Measurements from ENCODE around the gene GOLPH3L.
A peak's percentile ranks its signal among the peaks of the same experiment; 100 is the strongest.
"Not testable (repeated sequence)": the region's sequence is repeated elsewhere in the genome, so short reads cannot be mapped to it uniquely, and the experiment has no call there.

Gene GOLPH3L

DNA sequence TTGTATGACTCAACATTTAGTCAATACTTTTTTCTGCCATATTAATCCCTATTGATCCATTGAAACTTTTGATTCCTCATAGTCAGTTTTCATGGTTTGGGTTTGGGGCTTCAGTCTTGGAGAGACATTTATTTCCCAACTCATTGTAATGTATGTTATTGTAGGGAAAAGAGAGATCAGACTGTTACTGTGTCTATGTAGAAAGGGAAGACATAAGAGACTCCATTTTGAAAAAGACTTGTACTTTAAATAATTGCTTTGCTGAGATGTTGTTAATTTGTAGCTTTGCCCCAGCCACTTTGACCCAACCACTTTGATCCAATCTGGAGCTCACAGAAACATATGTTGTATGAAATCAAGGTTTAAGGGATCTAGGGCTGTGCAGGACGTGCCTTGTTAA lies 12.1 kb upstream of the GOLPH3L start:
- H3K27me3 ChIP-seq (replicated peaks in 2 of 5; ENCODE audit: control insufficient read depth in 4 of 5, insufficient read depth in 5 of 5, low read length in 4 of 5); CTCF ChIA-PET; H3K27ac ChIP-seq (ENCODE audit: insufficient read depth in 1 of 2, low read depth in 1 of 2, low read length in 2 of 2, poor library complexity in 1 of 2, severe bottlenecking in 2 of 2); H3K4me1 ChIP-seq (ENCODE audit: control extremely low read depth in 1 of 4, control insufficient read depth in 4 of 4, insufficient read depth in 4 of 4, low read length in 3 of 4); POLR2A ChIA-PET; H3K36me3 ChIP-seq (ENCODE audit: control insufficient read depth in 4 of 4, insufficient read depth in 4 of 4, low read length in 3 of 4); H3K9me3 ChIP-seq (ENCODE audit: control extremely low read depth in 1 of 5, control insufficient read depth in 4 of 5, insufficient read depth in 2 of 5, low read depth in 1 of 5, low read length in 4 of 5); H3K4me3 ChIP-seq (ENCODE audit: control insufficient read depth in 1 of 7, extremely low read depth in 1 of 7, insufficient read depth in 4 of 7, low read depth in 2 of 7, low read length in 6 of 7); DNase-seq: not testable (repeated sequence)
- no CpG with 5 or more reads among the region's 1 CpG for WGBS (ENCODE audit: insufficient coverage)

GRCh38 chr1:150708595-150708994 lies 11.6 kb upstream of the GOLPH3L start:
- no peak overlapping the region for H3K4me3 ChIP-seq (ENCODE audit: control insufficient read depth in 1 of 7, extremely low read depth in 1 of 7, insufficient read depth in 4 of 7, low read depth in 2 of 7, low read length in 6 of 7)
- H3K27me3 ChIP-seq (replicated peaks in 2 of 5; ENCODE audit: control insufficient read depth in 4 of 5, insufficient read depth in 5 of 5, low read length in 4 of 5) = no peaks in the 10 kb centered on the region
- H3K4me1 ChIP-seq (ENCODE audit: control extremely low read depth in 1 of 4, control insufficient read depth in 4 of 4, insufficient read depth in 4 of 4, low read length in 3 of 4) = no peaks in the 10 kb centered on the region
- H3K36me3 ChIP-seq (ENCODE audit: control insufficient read depth in 4 of 4, insufficient read depth in 4 of 4, low read length in 3 of 4) = no peaks in the 10 kb centered on the region
- H3K9me3 ChIP-seq (ENCODE audit: control extremely low read depth in 1 of 5, control insufficient read depth in 4 of 5, insufficient read depth in 2 of 5, low read depth in 1 of 5, low read length in 4 of 5) = no peaks in the 10 kb centered on the region
- no peak for DNase-seq
- no peak overlapping the region for H3K27ac ChIP-seq (ENCODE audit: insufficient read depth in 1 of 2, low read depth in 1 of 2, low read length in 2 of 2, poor library complexity in 1 of 2, severe bottlenecking in 2 of 2)
- ChIA-PET POLR2A (no interaction called here), CTCF (interaction anchor here (0.5 kb wide), 1 partner anchor 459 kb away, joined by 3 read pairs; no protein-coding TSS in a partner anchor)
- WGBS (ENCODE audit: insufficient coverage) = no CpG with 5 or more reads among the region's 2 CpGs

- no peaks in the 10 kb centered on the region for H3K36me3 ChIP-seq (ENCODE audit: control insufficient read depth in 4 of 4, insufficient read depth in 4 of 4, low read length in 3 of 4)
- POLR2A ChIA-PET = no interaction called here
- H3K27ac ChIP-seq (ENCODE audit: insufficient read depth in 1 of 2, low read depth in 1 of 2, low read length in 2 of 2, poor library complexity in 1 of 2, severe bottlenecking in 2 of 2) = no peak overlapping the region
- 100% methylated on average over 1 of the region's 1 CpG for WGBS (ENCODE audit: insufficient coverage)
- no peak for DNase-seq
- no peaks in the 10 kb centered on the region for H3K4me1 ChIP-seq (ENCODE audit: control extremely low read depth in 1 of 4, control insufficient read depth in 4 of 4, insufficient read depth in 4 of 4, low read length in 3 of 4)
- no peaks in the 10 kb centered on the region for H3K27me3 ChIP-seq (replicated peaks in 2 of 5; ENCODE audit: control insufficient read depth in 4 of 5, insufficient read depth in 5 of 5, low read length in 4 of 5)
- H3K4me3 ChIP-seq (ENCODE audit: control insufficient read depth in 1 of 7, extremely low read depth in 1 of 7, insufficient read depth in 4 of 7, low read depth in 2 of 7, low read length in 6 of 7) = no peak overlapping the region
- CTCF ChIA-PET = no interaction called here
- no peaks in the 10 kb centered on the region for H3K9me3 ChIP-seq (ENCODE audit: control extremely low read depth in 1 of 5, control insufficient read depth in 4 of 5, insufficient read depth in 2 of 5, low read depth in 1 of 5, low read length in 4 of 5)
These were observed 9.1 kb upstream of the GOLPH3L start for GRCh38 chr1:150706091-150706490.

DNA sequence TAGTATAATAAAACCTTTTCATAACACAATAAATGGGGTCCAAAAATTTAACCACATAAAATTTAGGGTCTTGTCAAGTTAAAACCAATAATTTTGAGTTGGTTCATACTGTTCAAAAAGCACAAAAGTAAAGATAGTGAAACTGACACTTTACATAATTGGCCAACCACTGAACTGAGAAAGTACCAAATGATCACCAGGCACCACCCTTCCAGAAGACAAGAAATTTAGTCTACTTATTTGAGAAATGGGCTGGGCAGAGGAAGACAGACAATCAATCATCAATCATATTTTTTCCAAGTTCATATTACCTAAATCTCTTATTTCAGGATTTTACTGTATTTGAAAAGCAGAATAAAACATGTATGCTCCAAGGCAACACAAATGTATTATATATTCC lies 6.5 kb upstream of the GOLPH3L start:
- no peak for DNase-seq
- H3K9me3 ChIP-seq (ENCODE audit: control extremely low read depth in 1 of 5, control insufficient read depth in 4 of 5, insufficient read depth in 2 of 5, low read depth in 1 of 5, low read length in 4 of 5) = no peaks in the 10 kb centered on the region
- ChIA-PET CTCF (no interaction called here), POLR2A (no interaction called here)
- no peak overlapping the region for H3K27ac ChIP-seq (ENCODE audit: insufficient read depth in 1 of 2, low read depth in 1 of 2, low read length in 2 of 2, poor library complexity in 1 of 2, severe bottlenecking in 2 of 2)
- no peaks in the 10 kb centered on the region for H3K27me3 ChIP-seq (replicated peaks in 2 of 5; ENCODE audit: control insufficient read depth in 4 of 5, insufficient read depth in 5 of 5, low read length in 4 of 5)
- no peaks in the 10 kb centered on the region for H3K36me3 ChIP-seq (ENCODE audit: control insufficient read depth in 4 of 4, insufficient read depth in 4 of 4, low read length in 3 of 4)
- H3K4me3 ChIP-seq (ENCODE audit: control insufficient read depth in 1 of 7, extremely low read depth in 1 of 7, insufficient read depth in 4 of 7, low read depth in 2 of 7, low read length in 6 of 7) = no peak overlapping the region
- no peaks in the 10 kb centered on the region for H3K4me1 ChIP-seq (ENCODE audit: control extremely low read depth in 1 of 4, control insufficient read depth in 4 of 4, insufficient read depth in 4 of 4, low read length in 3 of 4)

DNA sequence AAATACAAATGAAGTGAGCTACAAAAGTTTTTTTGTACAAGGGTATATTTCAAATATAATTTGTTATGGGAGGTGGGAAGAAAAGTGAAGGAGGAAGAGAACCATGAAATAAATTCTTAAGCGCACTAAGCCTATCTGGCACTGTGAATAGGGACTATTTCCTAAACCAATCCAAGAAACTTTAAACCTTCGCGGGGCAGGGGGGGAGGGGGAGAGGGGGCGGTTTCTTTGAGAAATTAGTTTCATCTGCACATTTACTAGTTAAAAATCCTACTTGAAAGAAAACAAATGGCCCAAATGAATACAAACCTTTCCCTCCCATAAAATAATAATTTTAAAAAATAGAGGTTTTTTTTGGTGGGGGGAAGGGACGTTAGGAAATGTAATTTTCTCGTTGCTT lies 364 bp downstream of the GOLPH3L start:
- ChIA-PET POLR2A (interaction anchor here (0.5 to 0.7 kb wide), 2 partner anchors 10 to 141 kb away, joined by 3 read pairs; no protein-coding TSS in a partner anchor), CTCF (interaction anchor here (1.0 to 1.9 kb wide), 7 partner anchors 10 to 534 kb away, joined by 3 to 6 read pairs (median 3); partner anchors contain the start of gene CTSS)
- H3K4me3 ChIP-seq (ENCODE audit: control insufficient read depth in 1 of 7, extremely low read depth in 1 of 7, insufficient read depth in 4 of 7, low read depth in 2 of 7, low read length in 6 of 7) = peak overlapping the region; percentile 60 to 99 (median 93)
- H3K27me3 ChIP-seq (replicated peaks in 2 of 5; ENCODE audit: control insufficient read depth in 4 of 5, insufficient read depth in 5 of 5, low read length in 4 of 5) = no peaks in the 10 kb centered on the region
- H3K27ac ChIP-seq (ENCODE audit: insufficient read depth in 1 of 2, low read depth in 1 of 2, low read length in 2 of 2, poor library complexity in 1 of 2, severe bottlenecking in 2 of 2) = peak overlapping the region; percentile 88 to 93
- DNase-seq = peak in 2 of 3 donors; percentile 10 to 12
- peaks cover 4 to 22% (median 13%) of the 10 kb centered on the region in 4 experiments for H3K36me3 ChIP-seq (ENCODE audit: control insufficient read depth in 4 of 4, insufficient read depth in 4 of 4, low read length in 3 of 4)
- no CpG with 5 or more reads among the region's 6 CpGs for WGBS (ENCODE audit: insufficient coverage)
- H3K9me3 ChIP-seq (ENCODE audit: control extremely low read depth in 1 of 5, control insufficient read depth in 4 of 5, insufficient read depth in 2 of 5, low read depth in 1 of 5, low read length in 4 of 5) = no peaks in the 10 kb centered on the region
- peaks cover 0 to 16% (median 7%) of the 10 kb centered on the region in 4 experiments for H3K4me1 ChIP-seq (ENCODE audit: control extremely low read depth in 1 of 4, control insufficient read depth in 4 of 4, insufficient read depth in 4 of 4, low read length in 3 of 4)

- no peak for DNase-seq
- no peaks in the 10 kb centered on the region for H3K27me3 ChIP-seq (replicated peaks in 2 of 5; ENCODE audit: control insufficient read depth in 4 of 5, insufficient read depth in 5 of 5, low read length in 4 of 5)
- POLR2A ChIA-PET = no interaction called here
- peaks cover 0 to 16% (median 7%) of the 10 kb centered on the region in 4 experiments for H3K4me1 ChIP-seq (ENCODE audit: control extremely low read depth in 1 of 4, control insufficient read depth in 4 of 4, insufficient read depth in 4 of 4, low read length in 3 of 4)
- peak overlapping the region in 1 of 2 experiments; percentile 93 for H3K27ac ChIP-seq (ENCODE audit: insufficient read depth in 1 of 2, low read depth in 1 of 2, low read length in 2 of 2, poor library complexity in 1 of 2, severe bottlenecking in 2 of 2)
- no peaks in the 10 kb centered on the region for H3K9me3 ChIP-seq (ENCODE audit: control extremely low read depth in 1 of 5, control insufficient read depth in 4 of 5, insufficient read depth in 2 of 5, low read depth in 1 of 5, low read length in 4 of 5)
- peaks cover 4 to 25% (median 13%) of the 10 kb centered on the region in 4 experiments for H3K36me3 ChIP-seq (ENCODE audit: control insufficient read depth in 4 of 4, insufficient read depth in 4 of 4, low read length in 3 of 4)
- CTCF ChIA-PET = interaction anchor here (1.0 to 1.9 kb wide), 3 partner anchors 10 to 534 kb away, joined by 3 to 6 read pairs (median 3); no protein-coding TSS in a partner anchor
- peak overlapping the region in 6 of 7 experiments; percentile 90 to 99 (median 94) for H3K4me3 ChIP-seq (ENCODE audit: control insufficient read depth in 1 of 7, extremely low read depth in 1 of 7, insufficient read depth in 4 of 7, low read depth in 2 of 7, low read length in 6 of 7)
- no CpG with 5 or more reads among the region's 1 CpG for WGBS (ENCODE audit: insufficient coverage)
These were observed 792 bp downstream of the GOLPH3L start for GRCh38 chr1:150696162-150696561.

DNA sequence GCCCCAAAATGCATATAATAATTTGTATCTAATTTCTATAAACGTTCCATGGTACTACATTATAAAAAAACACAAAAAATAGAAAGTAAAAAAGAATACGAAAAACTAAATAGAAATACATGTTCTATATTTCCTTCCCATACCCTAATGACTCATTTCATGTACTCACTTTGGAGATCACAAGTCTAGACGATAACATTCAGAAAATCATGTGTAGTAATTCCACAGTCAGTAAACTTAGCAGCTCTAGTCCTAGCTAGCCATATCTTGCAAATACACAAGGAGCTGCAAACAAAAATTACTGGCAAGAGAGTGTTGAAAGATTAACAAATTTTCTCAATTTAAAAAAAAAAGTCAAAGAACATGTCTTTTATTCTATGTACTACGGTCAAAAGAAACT lies 1.4 kb downstream of the GOLPH3L start:
- no peak for DNase-seq
- H3K27me3 ChIP-seq (replicated peaks in 2 of 5; ENCODE audit: control insufficient read depth in 4 of 5, insufficient read depth in 5 of 5, low read length in 4 of 5) = no peaks in the 10 kb centered on the region
- peaks cover 4 to 30% (median 14%) of the 10 kb centered on the region in 4 experiments for H3K36me3 ChIP-seq (ENCODE audit: control insufficient read depth in 4 of 4, insufficient read depth in 4 of 4, low read length in 3 of 4)
- ChIA-PET POLR2A (no interaction called here), CTCF (interaction anchor here (1.2 kb wide), 1 partner anchor 117 kb away, joined by 3 read pairs; no protein-coding TSS in a partner anchor)
- no peak overlapping the region for H3K27ac ChIP-seq (ENCODE audit: insufficient read depth in 1 of 2, low read depth in 1 of 2, low read length in 2 of 2, poor library complexity in 1 of 2, severe bottlenecking in 2 of 2)
- peak overlapping the region in 2 of 7 experiments; percentile 90 to 95 for H3K4me3 ChIP-seq (ENCODE audit: control insufficient read depth in 1 of 7, extremely low read depth in 1 of 7, insufficient read depth in 4 of 7, low read depth in 2 of 7, low read length in 6 of 7)
- no peaks in the 10 kb centered on the region for H3K9me3 ChIP-seq (ENCODE audit: control extremely low read depth in 1 of 5, control insufficient read depth in 4 of 5, insufficient read depth in 2 of 5, low read depth in 1 of 5, low read length in 4 of 5)
- 80% methylated on average over 1 of the region's 4 CpGs for WGBS (ENCODE audit: insufficient coverage)
- H3K4me1 ChIP-seq (ENCODE audit: control extremely low read depth in 1 of 4, control insufficient read depth in 4 of 4, insufficient read depth in 4 of 4, low read length in 3 of 4) = peaks cover 0 to 16% (median 7%) of the 10 kb centered on the region in 4 experiments
